ENCODE measurements around the gene CCNY.
A peak's percentile ranks its signal among the peaks of the same experiment; 100 is the strongest.

CCNY gene

GRCh38 chr10:35423505-35424306 is 87.4 kb downstream of the CCNY start:
- DNase-seq (ENCODE audit: low read depth): peak; percentile 88
- peak; percentile 19 for TF ChIP-seq CTCF (conservative IDR thresholded peaks at IDR 0.05; ENCODE audit: control insufficient read depth, insufficient read depth, low read depth, low read length)
- no peak overlapping the region for H3K4me3 ChIP-seq (ENCODE audit: control insufficient read depth, low read depth, low read length)

DNA sequence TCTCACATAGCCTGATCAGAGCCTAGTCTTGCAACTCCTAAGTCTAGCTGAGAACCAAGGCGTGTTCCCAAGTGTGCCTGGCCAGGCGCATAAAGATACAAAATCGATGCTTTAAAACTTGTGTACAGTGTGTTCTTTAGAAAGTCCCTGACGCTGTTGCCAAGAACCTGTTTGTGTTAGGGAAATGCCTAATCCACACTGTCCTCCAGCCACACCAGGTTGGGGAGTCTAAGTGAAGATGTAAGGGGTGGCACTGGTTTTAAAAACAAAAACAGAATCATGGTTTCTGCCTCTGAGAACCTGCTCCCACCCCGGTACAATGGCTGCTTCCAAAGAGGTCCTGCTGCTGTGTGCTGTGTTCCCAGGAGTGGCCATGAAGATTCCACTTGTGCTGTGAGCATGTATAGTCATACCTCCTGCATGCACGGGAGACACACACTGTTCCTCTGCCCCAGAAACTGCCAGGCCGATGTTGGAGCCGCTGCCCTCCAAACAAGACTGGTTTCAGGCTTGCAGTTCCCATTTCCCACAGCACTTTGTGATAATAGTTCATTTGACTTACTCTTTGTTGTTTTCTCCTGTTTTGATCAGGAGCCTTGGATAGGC is 88.5 kb downstream of the CCNY start:
- H3K4me3 ChIP-seq (ENCODE audit: control insufficient read depth, low read depth, low read length): no peak overlapping the region
- TF ChIP-seq CTCF (conservative IDR thresholded peaks at IDR 0.05; ENCODE audit: control insufficient read depth, insufficient read depth, low read depth, low read length): no peak

DNA sequence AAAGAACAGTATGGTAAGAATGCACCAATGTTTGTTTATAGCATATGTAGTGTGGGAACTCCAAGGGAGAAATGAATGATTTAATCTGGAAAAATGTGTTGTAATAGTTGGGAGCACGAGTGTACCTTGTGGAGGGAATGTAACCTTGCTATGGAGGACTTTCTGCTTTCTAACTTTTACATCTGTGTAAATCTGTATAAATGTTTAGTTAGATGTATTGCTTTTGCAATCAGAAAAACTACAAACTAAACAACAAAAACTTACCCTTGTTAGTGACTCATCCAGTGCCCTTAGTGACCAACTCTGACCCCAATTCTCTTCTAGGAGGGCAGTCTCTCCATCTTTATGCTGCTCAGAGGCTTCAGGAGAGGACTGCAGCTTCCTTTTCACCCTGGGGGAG is 89.3 kb downstream of the CCNY start:
- DNase-seq (ENCODE audit: low read depth): peak; percentile 56
- TF ChIP-seq CTCF (conservative IDR thresholded peaks at IDR 0.05; ENCODE audit: control insufficient read depth, insufficient read depth, low read depth, low read length): no peak
- no peak overlapping the region for H3K4me3 ChIP-seq (ENCODE audit: control insufficient read depth, low read depth, low read length)

More for the DNA sequence above, 88.5 kb downstream of the CCNY start:
- no peak for DNase-seq (ENCODE audit: low read depth)

GRCh38 chr10:35426657-35427056 is 90.3 kb downstream of the CCNY start:
- no peak overlapping the region for H3K4me3 ChIP-seq (ENCODE audit: control insufficient read depth, low read depth, low read length)
- no peak for TF ChIP-seq CTCF (conservative IDR thresholded peaks at IDR 0.05; ENCODE audit: control insufficient read depth, insufficient read depth, low read depth, low read length)
- no peak for DNase-seq (ENCODE audit: low read depth)

DNA sequence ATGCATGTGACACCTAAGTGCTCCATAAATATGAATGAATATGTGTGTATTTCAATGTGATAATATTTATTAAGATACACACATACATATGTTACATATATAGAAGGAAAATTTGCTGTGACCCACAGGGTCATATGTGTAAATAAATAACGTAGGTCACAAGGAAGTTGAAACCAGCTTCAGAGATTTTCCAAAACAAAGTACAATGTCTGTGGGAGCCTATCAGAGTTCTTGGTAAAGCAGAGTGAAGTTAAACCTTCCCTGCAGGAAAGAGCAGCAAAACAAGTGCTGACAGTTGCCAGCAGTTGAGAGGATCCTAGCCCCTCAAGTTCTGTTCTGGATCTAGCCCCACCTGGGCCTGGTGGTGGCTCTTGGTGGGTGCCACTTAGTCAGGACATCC is 91.2 kb downstream of the CCNY start:
- TF ChIP-seq CTCF (conservative IDR thresholded peaks at IDR 0.05; ENCODE audit: control insufficient read depth, insufficient read depth, low read depth, low read length): no peak
- no peak overlapping the region for H3K4me3 ChIP-seq (ENCODE audit: control insufficient read depth, low read depth, low read length)
- DNase-seq (ENCODE audit: low read depth): no peak

GRCh38 chr10:35428521-35428920 is 92.2 kb downstream of the CCNY start:
- DNase-seq (ENCODE audit: low read depth): no peak
- no peak overlapping the region for H3K4me3 ChIP-seq (ENCODE audit: control insufficient read depth, low read depth, low read length)
- TF ChIP-seq CTCF (conservative IDR thresholded peaks at IDR 0.05; ENCODE audit: control insufficient read depth, insufficient read depth, low read depth, low read length): no peak
